ENCODE measurements around the gene MAPK10.
A peak's percentile ranks its signal among the peaks of the same experiment; 100 is the strongest.

The MAPK10 gene

GRCh38 chr4:86280246-86280645 is 79.6 kb downstream of the MAPK10 start:
- intact Hi-C loops (cut with DNase I), result no loop called here
- DNase-seq, result no peak

- intact Hi-C loops (cut with DNase I), result no loop called here
- no peak for DNase-seq
These were observed 80.4 kb downstream of the MAPK10 start for GRCh38 chr4:86279293-86279960.

- no peak for DNase-seq
- intact Hi-C loops (cut with DNase I), result no loop called here
These were observed 81.7 kb downstream of the MAPK10 start for GRCh38 chr4:86278126-86278525.

- intact Hi-C loops (cut with DNase I), result no loop called here
- DNase-seq, result no peak
These were observed 85.2 kb downstream of the MAPK10 start for GRCh38 chr4:86274642-86275041.

GRCh38 chr4:86272669-86273068 is 87.2 kb downstream of the MAPK10 start:
- no peak for DNase-seq
- intact Hi-C loops (cut with DNase I), result no loop called here

- no peak for DNase-seq
- intact Hi-C loops (cut with DNase I), result no loop called here
These were observed 88.8 kb downstream of the MAPK10 start for GRCh38 chr4:86271057-86271456.

- no peak for DNase-seq
These were observed 90.5 kb downstream of the MAPK10 start for GRCh38 chr4:86269354-86269753.

GRCh38 chr4:86264241-86264640 is 95.6 kb downstream of the MAPK10 start:
- intact Hi-C loops (cut with DNase I), result no loop called here
- no peak for DNase-seq

More at GRCh38 chr4:86269354-86269753, 90.5 kb downstream of the MAPK10 start:
- intact Hi-C loops (cut with DNase I), result no loop called here

- intact Hi-C loops (cut with DNase I), result no loop called here
- DNase-seq, result no peak
These were observed 98.2 kb downstream of the MAPK10 start for GRCh38 chr4:86261636-86262035.

- intact Hi-C loops (cut with DNase I), result no loop called here
These were observed 103.8 kb downstream of the MAPK10 start for GRCh38 chr4:86256086-86256485.

GRCh38 chr4:86250619-86251018 is 109.2 kb downstream of the MAPK10 start:
- no peak for DNase-seq
- intact Hi-C loops (cut with DNase I), result no loop called here

More at GRCh38 chr4:86256086-86256485, 103.8 kb downstream of the MAPK10 start:
- DNase-seq, result no peak

- DNase-seq, result no peak
- intact Hi-C loops (cut with DNase I), result no loop called here
These were observed 109.8 kb downstream of the MAPK10 start for GRCh38 chr4:86250006-86250405.

- intact Hi-C loops (cut with DNase I), result no loop called here
- peak in 2 of 10 donors; percentile 19 to 55 for DNase-seq
These were observed 110.8 kb downstream of the MAPK10 start for GRCh38 chr4:86249074-86249473.

GRCh38 chr4:86247906-86248305 is 111.9 kb downstream of the MAPK10 start:
- no peak for DNase-seq
- intact Hi-C loops (cut with DNase I), result no loop called here

GRCh38 chr4:86247320-86247719 is 112.5 kb downstream of the MAPK10 start:
- intact Hi-C loops (cut with DNase I), result no loop called here
- no peak for DNase-seq

- intact Hi-C loops (cut with DNase I), result no loop called here
- no peak for DNase-seq
These were observed 116.1 kb downstream of the MAPK10 start for GRCh38 chr4:86243750-86244149.

- intact Hi-C loops (cut with DNase I), result no loop called here
- DNase-seq, result peak in 1 of 10 donors; percentile 77
These were observed 117.2 kb downstream of the MAPK10 start for GRCh38 chr4:86242677-86243076.

- peak in 1 of 10 donors; percentile 70 for DNase-seq
- intact Hi-C loops (cut with DNase I), result no loop called here
These were observed 124.3 kb downstream of the MAPK10 start for GRCh38 chr4:86235549-86235948.

GRCh38 chr4:86233681-86234080 is 126.2 kb downstream of the MAPK10 start:
- intact Hi-C loops (cut with DNase I), result no loop called here
- no peak for DNase-seq

- intact Hi-C loops (cut with DNase I), result no loop called here
- DNase-seq, result no peak
These were observed 126.8 kb downstream of the MAPK10 start for GRCh38 chr4:86233090-86233489.

- intact Hi-C loops (cut with DNase I), result no loop called here
- DNase-seq, result no peak
These were observed 136.4 kb downstream of the MAPK10 start for GRCh38 chr4:86223472-86223871.

GRCh38 chr4:86221002-86221401 is 138.9 kb downstream of the MAPK10 start:
- no peak for DNase-seq
- intact Hi-C loops (cut with DNase I), result no loop called here

- DNase-seq, result no peak
- intact Hi-C loops (cut with DNase I), result no loop called here
These were observed 139.7 kb downstream of the MAPK10 start for GRCh38 chr4:86220121-86220520.
